ENCODE data around the gene UBE2E3.

DNA sequence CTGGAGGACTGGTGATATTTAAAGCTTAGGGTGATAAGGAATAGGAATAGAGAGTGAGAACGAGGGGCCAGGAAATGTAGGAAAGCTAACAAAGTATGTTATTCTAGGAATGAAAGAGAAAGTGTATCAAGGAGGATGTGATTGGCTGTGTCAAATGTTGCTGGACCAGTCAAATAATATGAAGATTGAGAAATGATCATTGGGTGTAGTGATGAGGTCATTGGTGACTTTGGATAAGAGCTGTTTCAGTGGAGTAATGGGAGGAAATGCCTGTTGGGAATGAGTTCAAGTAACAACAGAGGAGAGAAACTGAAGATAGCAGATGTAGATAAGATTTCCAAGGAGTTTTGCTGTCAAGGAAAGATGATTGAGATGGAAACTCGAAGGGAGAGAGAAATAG is 74.4 kb downstream of the UBE2E3 start:
- TF ChIP-seq, protein P1, sequence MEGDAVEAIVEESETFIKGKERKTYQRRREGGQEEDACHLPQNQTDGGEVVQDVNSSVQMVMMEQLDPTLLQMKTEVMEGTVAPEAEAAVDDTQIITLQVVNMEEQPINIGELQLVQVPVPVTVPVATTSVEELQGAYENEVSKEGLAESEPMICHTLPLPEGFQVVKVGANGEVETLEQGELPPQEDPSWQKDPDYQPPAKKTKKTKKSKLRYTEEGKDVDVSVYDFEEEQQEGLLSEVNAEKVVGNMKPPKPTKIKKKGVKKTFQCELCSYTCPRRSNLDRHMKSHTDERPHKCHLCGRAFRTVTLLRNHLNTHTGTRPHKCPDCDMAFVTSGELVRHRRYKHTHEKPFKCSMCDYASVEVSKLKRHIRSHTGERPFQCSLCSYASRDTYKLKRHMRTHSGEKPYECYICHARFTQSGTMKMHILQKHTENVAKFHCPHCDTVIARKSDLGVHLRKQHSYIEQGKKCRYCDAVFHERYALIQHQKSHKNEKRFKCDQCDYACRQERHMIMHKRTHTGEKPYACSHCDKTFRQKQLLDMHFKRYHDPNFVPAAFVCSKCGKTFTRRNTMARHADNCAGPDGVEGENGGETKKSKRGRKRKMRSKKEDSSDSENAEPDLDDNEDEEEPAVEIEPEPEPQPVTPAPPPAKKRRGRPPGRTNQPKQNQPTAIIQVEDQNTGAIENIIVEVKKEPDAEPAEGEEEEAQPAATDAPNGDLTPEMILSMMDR (IDR thresholded peaks at IDR 0.05; ENCODE audit: low read depth, low read length) = no peak
- TF ChIP-seq EZH2phosphoT487 (IDR thresholded peaks at IDR 0.05; ENCODE audit: low read depth) = no peak
